Measurements from ENCODE around the gene TRIP10.
"Not testable (repeated sequence)": the region's sequence is repeated elsewhere in the genome, so short reads cannot be mapped to it uniquely, and the experiment has no call there.

GRCh38 chr19:6800160-6800790 lies 60.8 kb downstream of the TRIP10 start:
- not testable (repeated sequence) for TF ChIP-seq POLR2A (IDR thresholded peaks at IDR 0.05)
- TF ChIP-seq, protein P1, sequence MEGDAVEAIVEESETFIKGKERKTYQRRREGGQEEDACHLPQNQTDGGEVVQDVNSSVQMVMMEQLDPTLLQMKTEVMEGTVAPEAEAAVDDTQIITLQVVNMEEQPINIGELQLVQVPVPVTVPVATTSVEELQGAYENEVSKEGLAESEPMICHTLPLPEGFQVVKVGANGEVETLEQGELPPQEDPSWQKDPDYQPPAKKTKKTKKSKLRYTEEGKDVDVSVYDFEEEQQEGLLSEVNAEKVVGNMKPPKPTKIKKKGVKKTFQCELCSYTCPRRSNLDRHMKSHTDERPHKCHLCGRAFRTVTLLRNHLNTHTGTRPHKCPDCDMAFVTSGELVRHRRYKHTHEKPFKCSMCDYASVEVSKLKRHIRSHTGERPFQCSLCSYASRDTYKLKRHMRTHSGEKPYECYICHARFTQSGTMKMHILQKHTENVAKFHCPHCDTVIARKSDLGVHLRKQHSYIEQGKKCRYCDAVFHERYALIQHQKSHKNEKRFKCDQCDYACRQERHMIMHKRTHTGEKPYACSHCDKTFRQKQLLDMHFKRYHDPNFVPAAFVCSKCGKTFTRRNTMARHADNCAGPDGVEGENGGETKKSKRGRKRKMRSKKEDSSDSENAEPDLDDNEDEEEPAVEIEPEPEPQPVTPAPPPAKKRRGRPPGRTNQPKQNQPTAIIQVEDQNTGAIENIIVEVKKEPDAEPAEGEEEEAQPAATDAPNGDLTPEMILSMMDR (IDR thresholded peaks at IDR 0.05) = not testable (repeated sequence)

Data from heart left ventricle (tissue), 13 donors.